GM13976 (cell line): ENCODE results near the gene ACSF2.

Source experiments
- DNase-seq: peaks from one replicate; pipeline ENCODE4 v3.0.0; 2012; ENCODE audit warnings: low spot score
- in situ Hi-C: fragments of 300-500 bp; cut with MboI; formaldehyde crosslinking; loops from one replicate; pipeline ENCODE4 v1.12.0; 2022; ENCODE audit warnings: low sequenced_read_pairs, mixed read lengths, inconsistent platforms; ENCODE audit not compliant: unreplicated experiment
- TF ChIP-seq, protein P1 (sequence below): IDR thresholded peaks from 2 replicates; pipeline ENCODE4 v1.5.1; 2012; ENCODE audit warnings: borderline replicate concordance, mild to moderate bottlenecking; ENCODE audit not compliant: insufficient read depth; ENCODE audit errors: extremely low read depth, missing control alignments, control extremely low read depth

Gene ACSF2, protein sequence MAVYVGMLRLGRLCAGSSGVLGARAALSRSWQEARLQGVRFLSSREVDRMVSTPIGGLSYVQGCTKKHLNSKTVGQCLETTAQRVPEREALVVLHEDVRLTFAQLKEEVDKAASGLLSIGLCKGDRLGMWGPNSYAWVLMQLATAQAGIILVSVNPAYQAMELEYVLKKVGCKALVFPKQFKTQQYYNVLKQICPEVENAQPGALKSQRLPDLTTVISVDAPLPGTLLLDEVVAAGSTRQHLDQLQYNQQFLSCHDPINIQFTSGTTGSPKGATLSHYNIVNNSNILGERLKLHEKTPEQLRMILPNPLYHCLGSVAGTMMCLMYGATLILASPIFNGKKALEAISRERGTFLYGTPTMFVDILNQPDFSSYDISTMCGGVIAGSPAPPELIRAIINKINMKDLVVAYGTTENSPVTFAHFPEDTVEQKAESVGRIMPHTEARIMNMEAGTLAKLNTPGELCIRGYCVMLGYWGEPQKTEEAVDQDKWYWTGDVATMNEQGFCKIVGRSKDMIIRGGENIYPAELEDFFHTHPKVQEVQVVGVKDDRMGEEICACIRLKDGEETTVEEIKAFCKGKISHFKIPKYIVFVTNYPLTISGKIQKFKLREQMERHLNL

DNA sequence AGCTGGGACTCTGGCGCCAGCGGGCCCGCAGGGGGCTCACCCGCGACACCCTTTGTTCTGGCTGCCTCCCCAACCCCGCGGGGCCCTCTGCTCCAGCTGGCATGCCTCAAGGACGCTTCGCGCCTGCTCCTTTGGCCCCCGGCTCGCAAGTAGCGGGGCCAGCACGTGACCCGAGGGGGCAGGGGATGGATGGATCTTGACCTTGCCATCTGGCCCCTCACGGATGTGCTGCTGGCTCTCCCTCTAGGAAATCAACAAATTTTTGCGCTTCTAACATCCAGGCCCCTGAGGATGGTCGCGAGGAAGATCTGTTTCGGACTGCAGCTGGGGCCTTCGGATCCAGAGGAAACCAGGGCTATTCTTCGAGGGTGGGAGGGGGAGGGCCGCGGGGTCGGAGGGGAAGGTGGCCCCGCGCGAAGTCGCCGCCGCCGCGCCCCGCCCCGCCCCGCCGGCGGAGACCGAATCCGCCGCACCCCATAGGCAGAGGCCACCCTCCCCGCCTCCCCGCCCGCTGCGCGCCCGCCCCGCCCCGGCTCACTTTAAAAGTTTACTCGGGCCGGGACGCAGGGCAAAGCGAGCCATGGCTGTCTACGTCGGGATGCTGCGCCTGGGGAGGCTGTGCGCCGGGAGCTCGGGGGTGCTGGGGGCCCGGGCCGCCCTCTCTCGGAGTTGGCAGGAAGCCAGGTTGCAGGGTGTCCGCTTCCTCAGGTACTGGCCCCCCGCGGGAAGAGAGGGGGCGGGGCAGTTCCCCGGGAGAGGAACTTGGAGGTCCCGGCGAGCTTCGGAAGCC, at the start of gene ACSF2:
Gene ACSF2 (plus strand): TSS at position 537 of the 790 bp plus-strand sequence. CDS start 44 bp downstream, at position 581.
- in situ Hi-C loops, result no loop called here
- TF ChIP-seq, protein P1, sequence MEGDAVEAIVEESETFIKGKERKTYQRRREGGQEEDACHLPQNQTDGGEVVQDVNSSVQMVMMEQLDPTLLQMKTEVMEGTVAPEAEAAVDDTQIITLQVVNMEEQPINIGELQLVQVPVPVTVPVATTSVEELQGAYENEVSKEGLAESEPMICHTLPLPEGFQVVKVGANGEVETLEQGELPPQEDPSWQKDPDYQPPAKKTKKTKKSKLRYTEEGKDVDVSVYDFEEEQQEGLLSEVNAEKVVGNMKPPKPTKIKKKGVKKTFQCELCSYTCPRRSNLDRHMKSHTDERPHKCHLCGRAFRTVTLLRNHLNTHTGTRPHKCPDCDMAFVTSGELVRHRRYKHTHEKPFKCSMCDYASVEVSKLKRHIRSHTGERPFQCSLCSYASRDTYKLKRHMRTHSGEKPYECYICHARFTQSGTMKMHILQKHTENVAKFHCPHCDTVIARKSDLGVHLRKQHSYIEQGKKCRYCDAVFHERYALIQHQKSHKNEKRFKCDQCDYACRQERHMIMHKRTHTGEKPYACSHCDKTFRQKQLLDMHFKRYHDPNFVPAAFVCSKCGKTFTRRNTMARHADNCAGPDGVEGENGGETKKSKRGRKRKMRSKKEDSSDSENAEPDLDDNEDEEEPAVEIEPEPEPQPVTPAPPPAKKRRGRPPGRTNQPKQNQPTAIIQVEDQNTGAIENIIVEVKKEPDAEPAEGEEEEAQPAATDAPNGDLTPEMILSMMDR, result no peak
- DNase-seq, result peak; percentile 93

DNA sequence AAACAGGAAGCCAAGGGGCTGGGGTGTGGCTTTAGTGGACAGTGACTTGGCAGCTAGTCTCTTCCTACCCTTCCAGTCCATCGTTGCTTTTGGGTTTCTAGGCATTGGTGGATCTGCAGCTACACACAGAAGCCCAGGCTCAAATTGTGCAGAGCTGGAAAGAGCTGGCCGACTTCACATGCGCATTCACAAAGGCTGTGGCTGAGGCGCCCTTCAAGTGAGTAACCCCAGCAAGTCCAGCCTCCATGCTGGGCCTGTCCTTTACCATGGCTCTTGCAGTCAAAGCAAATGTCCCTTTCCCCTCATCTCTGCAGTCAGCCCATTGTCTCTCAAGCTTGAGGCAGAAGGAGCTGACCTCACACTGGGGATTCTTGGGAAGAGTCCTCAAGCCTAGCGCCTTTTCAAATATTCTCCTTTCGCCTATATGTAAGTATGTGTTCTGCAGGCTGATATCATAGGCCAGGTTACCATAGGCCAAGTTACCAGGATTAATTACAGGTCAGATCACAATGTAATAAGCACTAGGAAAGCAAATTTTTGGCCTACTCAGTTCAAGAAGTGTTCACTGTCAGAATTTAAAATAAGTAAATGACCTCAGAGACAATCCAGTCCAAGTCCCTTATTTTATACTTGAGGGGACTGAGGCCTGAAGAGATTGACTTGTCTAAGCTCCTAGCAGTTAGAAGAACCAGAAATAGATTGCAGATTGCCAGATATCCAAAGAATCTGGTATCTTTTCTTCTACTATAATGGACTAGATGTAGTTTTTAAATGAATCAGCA, 46.5 kb upstream of the ACSF2 start:
- no peak for DNase-seq
- TF ChIP-seq, protein P1, result no peak
- in situ Hi-C loops, result no loop called here

DNA sequence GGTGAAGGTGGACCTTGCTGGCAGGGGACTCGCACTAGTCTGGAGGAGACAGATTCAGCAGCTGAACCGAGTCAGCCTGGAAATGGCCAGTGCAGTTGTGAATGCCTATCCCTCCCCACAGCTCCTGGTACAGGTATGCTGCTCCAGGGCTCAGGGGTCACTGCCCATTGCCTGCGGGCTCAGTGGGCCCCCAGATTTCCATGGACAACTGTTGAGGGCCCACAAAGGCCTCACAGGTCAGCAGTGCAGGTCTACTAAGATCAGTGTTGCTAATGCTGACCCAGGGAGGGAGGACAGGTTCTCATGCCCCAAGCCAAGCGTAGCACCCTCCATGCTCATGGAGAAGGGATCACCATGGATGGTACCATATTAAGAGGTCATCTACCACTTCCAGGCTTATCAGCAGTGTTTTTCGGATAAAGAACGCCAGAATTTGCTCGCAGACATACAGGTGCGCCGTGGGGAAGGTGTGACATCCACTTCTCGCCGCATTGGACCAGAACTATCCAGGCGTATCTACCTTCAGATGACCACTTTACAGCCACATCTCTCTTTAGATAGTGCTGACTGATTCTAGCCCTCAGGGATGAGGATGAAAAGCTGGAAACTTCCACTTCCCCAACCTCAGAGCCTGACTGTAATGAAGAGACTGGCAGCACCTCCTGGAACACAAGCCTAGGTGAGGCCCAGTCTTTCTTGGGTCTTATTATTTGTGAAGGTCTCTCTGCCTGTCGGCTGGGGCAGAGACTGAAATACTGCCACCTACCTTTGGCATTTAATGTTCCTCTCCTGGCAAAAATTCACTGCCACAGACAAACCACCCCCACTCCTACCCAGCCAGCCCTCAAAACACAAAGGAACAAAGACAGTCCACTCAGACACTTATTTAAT, 45.4 kb upstream of the ACSF2 start:
- DNase-seq, result no peak

DNA sequence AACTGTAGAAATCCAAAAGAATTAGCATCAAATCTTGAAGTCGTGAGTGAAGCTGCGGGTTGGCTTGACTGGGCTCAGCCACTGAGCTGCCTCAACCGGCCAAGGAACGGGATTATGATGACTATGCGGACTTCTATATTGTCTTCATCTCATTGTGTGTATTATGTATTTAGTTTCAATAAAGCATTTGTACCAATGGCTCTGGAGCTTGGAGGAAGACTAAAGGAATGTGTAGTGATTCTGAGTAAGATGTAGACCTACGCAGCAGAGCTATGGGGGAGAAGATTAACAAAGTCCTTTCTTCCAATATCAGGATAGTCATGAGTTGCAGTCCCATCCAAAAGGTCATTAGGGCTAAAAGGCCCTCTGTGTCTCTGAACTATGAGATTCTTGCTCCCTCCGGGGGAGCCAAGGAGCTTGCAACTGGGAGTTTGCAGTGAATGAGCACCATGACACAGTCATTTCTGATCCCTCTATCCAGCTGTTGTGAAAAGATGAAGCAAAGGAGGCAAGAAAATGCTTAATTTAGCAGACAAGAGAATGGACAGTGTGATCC, 44.7 kb upstream of the ACSF2 start:
- no peak for DNase-seq
- TF ChIP-seq, protein P1, result no peak
- in situ Hi-C loops, result no loop called here

More for the DNA sequence above, 45.4 kb upstream of the ACSF2 start:
- in situ Hi-C loops, result no loop called here
- TF ChIP-seq, protein P1, result no peak

DNA sequence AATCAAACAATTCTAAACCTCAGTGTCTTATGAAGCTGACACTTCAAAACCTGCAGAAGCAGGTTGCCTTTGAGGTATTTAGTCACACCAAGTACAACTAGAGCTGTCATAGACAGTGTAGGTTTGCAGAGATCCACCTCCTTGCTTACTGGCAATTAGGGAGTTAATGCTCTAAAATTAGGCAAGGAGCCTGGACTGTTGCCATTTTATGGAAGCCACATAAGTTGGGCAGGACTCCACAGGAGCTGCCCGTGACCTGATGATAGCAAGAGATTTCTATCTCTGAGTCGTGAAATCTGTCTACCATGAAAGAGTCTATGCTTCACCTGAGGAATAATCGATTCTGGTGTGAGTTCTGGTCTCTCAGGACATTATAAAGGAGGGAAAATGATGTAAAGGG, 44.1 kb upstream of the ACSF2 start:
- DNase-seq, result no peak
- in situ Hi-C loops, result no loop called here
- TF ChIP-seq, protein P1, result no peak
